ENCODE data around the gene ZC3H12A. TPM values are rescaled to one million over a fixed set of nuclear protein-coding genes. Genes with fewer than 3 reads are reported as not detected.
"Not testable (repeated sequence)": the region's sequence is repeated elsewhere in the genome, so short reads cannot be mapped to it uniquely, and the experiment has no call there.

The ZC3H12A gene
- polyA plus RNA-seq, 3 donors = 1.8 to 3.4 (median 1.9) TPM

- DNase-seq (ENCODE audit: extremely low read depth in 1 of 11, low read depth in 9 of 11, low spot score in 4 of 11) = not testable (repeated sequence)
Observed at GRCh38 chr1:37518929-37519328, 44.5 kb downstream of the ZC3H12A start.

GRCh38 chr1:37519613-37520012 is 45.2 kb downstream of the ZC3H12A start:
- no peak for DNase-seq (ENCODE audit: extremely low read depth in 1 of 11, low read depth in 9 of 11, low spot score in 4 of 11)

- DNase-seq (ENCODE audit: extremely low read depth in 1 of 11, low read depth in 9 of 11, low spot score in 4 of 11) = not testable (repeated sequence)
Observed at GRCh38 chr1:37529888-37530287, 55.5 kb downstream of the ZC3H12A start.

GRCh38 chr1:37532418-37533156 is 58.2 kb downstream of the ZC3H12A start:
- DNase-seq (ENCODE audit: extremely low read depth in 1 of 11, low read depth in 9 of 11, low spot score in 4 of 11) = not testable (repeated sequence)

- no peak for DNase-seq (ENCODE audit: extremely low read depth in 1 of 11, low read depth in 9 of 11, low spot score in 4 of 11)
Observed at GRCh38 chr1:37533317-37534093, 59.1 kb downstream of the ZC3H12A start.

Other genes with a start within 250 kb of the ZC3H12A start
- 100 to 1,000 TPM in 2 of 3 donors, 10 to 100 TPM in 1; 99.5 to 103 (median 101) TPM for gene MEAF6, start 40.2 kb downstream of the ZC3H12A start, polyA plus RNA-seq (ENCODE audit: insufficient read length in 3 of 3)
- gene SNIP1, start 79.7 kb downstream of the ZC3H12A start, polyA plus RNA-seq (ENCODE audit: insufficient read length in 3 of 3) = 10 to 100 TPM; 14.2 to 15.3 (median 14.6) TPM
- gene DNALI1, start 82.4 kb downstream of the ZC3H12A start, polyA plus RNA-seq (ENCODE audit: insufficient read length in 3 of 3) = 10 to 100 TPM; 64.5 to 88.0 (median 70.2) TPM
- 10 to 100 TPM; 66.2 to 84.1 (median 74.9) TPM for gene GNL2, start 121.4 kb downstream of the ZC3H12A start, polyA plus RNA-seq (ENCODE audit: insufficient read length in 3 of 3)
- 1 to 10 TPM; 4.8 to 8.6 (median 8.3) TPM for gene RSPO1, start 160.3 kb downstream of the ZC3H12A start, polyA plus RNA-seq (ENCODE audit: insufficient read length in 3 of 3)
- gene CDCA8, start 217.9 kb downstream of the ZC3H12A start, polyA plus RNA-seq (ENCODE audit: insufficient read length in 3 of 3) = 10 to 100 TPM; 12.5 to 21.8 (median 21.3) TPM

Data from renal cortex interstitium (tissue), 11 donors.